RWPE2 (cell line): ENCODE measurements around the gene AFAP1.
A peak's percentile ranks its signal among the peaks of the same experiment; 100 is the strongest.

Source experiments
- ATAC-seq: fragments of 200-7000 bp; cut with Tn5 transposase; 3 replicates; pipeline ENCODE4 v1.9.1; 2021; ENCODE audit warnings: low read depth
- DNase-seq: peaks from one replicate; pipeline ENCODE4 v3.0.0-alpha.2; 2020; ENCODE audit warnings: low spot score
- H3K27ac ChIP-seq: fragments of 450-650 bp; 2 replicates; pipeline ENCODE4 v1.5.1; 2017; ENCODE audit warnings: mild to moderate bottlenecking; ENCODE audit not compliant: poor library complexity, severe bottlenecking
- H3K27me3 ChIP-seq: fragments of 250-450 bp; sonication (Bioruptor Pico); 2 replicates; pipeline ENCODE4 v1.5.1; 2021; ENCODE audit warnings: mild to moderate bottlenecking, moderate library complexity; ENCODE audit not compliant: insufficient read depth, poor library complexity, severe bottlenecking
- H3K36me3 ChIP-seq: fragments of 250-450 bp; sonication (Bioruptor Pico); 2 replicates; pipeline ENCODE4 v1.5.1; 2020; ENCODE audit warnings: low read depth, mild to moderate bottlenecking, moderate library complexity
- H3K4me1 ChIP-seq: fragments of 250-450 bp; sonication (Bioruptor Pico); 2 replicates; pipeline ENCODE4 v1.5.1; 2021; ENCODE audit warnings: mild to moderate bottlenecking, moderate library complexity; ENCODE audit not compliant: insufficient read depth, poor library complexity, severe bottlenecking
- H3K4me3 ChIP-seq: fragments of 250-450 bp; sonication (Bioruptor Pico); 2 replicates; pipeline ENCODE4 v1.5.1; 2021; ENCODE audit warnings: mild to moderate bottlenecking, moderate library complexity; ENCODE audit not compliant: severe bottlenecking
- H3K9me3 ChIP-seq: fragments of 250-450 bp; sonication (Bioruptor Pico); 2 replicates; pipeline ENCODE4 v1.5.1; 2021; ENCODE audit warnings: mild to moderate bottlenecking, moderate library complexity; ENCODE audit not compliant: severe bottlenecking
- CTCF ChIP-seq: fragments of 450-650 bp; IDR thresholded peaks from one replicate; pipeline ENCODE4 v1.5.1; 2017; ENCODE audit warnings: mild to moderate bottlenecking, moderate library complexity; ENCODE audit not compliant: poor library complexity, severe bottlenecking

The AFAP1 gene

DNA sequence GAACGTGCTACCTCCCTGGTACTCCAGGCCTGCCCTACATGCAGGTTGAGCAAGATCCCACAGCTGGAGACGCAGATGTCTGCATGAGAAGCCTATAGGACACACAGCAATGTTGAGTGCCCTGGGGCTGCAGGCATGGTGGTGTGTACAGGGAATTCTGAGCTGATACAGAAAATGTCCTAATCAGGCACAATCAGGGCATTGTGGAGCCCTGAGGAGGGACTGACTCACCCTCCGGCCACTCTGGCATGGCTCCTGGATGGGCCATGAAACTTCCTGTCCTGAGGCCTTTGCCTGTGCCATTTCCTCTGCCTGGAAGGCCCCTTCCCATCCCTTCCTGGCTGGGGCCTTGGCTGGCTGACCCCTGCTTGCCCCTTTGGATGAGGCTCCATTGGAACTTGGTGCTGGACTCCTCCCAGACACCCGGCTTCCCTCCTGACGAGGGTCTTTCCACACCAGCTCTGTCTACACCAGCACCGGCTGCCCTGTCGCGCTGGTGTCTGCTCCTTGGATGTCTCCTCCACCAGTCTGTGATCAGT, 16.7 kb upstream of the AFAP1 start:
- Histone ChIP-seq H3K27ac (peak overlapping the region; percentile 75), H3K4me1 (peaks cover 30% of the 10 kb centered on the region), H3K36me3 (no peaks in the 10 kb centered on the region), H3K4me3 (no peak overlapping the region), H3K27me3 (no peaks in the 10 kb centered on the region), H3K9me3 (peaks cover 10% of the 10 kb centered on the region)
- no peak for TF ChIP-seq CTCF
- peak; percentile 84 for DNase-seq
- peak; percentile 87 for ATAC-seq

DNA sequence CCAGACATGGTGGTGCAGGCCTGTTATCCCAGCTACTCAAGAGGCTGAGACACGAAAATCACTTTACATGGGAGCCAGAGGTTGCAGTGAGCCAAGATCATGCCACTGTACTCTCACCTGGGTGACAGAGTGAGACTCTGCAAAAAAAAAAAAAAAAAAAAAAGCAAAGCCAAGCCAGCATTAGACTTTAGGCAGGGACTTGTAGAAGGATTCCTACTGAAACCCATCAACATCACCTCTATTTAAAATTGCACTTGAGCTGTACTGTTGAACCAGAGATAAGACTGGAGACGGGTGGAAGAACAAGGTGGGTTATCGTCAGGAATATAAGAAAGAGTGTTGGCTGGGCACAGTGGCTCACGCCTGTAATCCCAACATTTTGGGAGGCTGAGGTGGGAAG, 15.7 kb upstream of the AFAP1 start:
- no peak overlapping the region for H3K4me3 ChIP-seq
- no peaks in the 10 kb centered on the region for H3K36me3 ChIP-seq
- TF ChIP-seq CTCF, result no peak
- H3K4me1 ChIP-seq, result peaks cover 22% of the 10 kb centered on the region
- peaks cover 11% of the 10 kb centered on the region for H3K9me3 ChIP-seq
- no peak for DNase-seq
- peak overlapping the region; percentile 75 for H3K27ac ChIP-seq
- no peaks in the 10 kb centered on the region for H3K27me3 ChIP-seq
- ATAC-seq, result no peak

DNA sequence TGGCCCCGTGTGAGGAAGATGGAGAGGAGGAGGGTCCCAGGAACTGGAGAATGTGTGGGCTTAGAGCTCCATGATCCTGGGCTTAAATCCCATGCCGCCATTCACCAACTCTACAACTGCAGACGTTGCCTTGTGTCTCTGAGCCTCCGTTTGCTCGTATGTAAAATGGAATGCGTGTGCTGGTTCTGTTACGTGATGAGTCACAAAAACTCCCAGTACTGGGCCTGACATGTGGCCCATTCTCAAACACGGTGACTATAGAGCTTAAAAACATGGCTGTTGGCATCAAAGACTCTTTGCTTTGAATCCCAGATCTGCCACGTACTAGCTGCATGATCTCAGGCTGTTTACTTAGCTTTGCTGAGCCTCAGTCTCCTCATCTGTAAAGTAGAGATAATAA, 13.0 kb upstream of the AFAP1 start:
- H3K9me3 ChIP-seq, result peaks cover 11% of the 10 kb centered on the region
- H3K4me3 ChIP-seq, result no peak overlapping the region
- no peaks in the 10 kb centered on the region for H3K36me3 ChIP-seq
- no peaks in the 10 kb centered on the region for H3K27me3 ChIP-seq
- H3K27ac ChIP-seq, result no peak overlapping the region
- no peak for TF ChIP-seq CTCF
- no peak for ATAC-seq
- peaks cover 12% of the 10 kb centered on the region for H3K4me1 ChIP-seq
- no peak for DNase-seq

GRCh38 chr4:7950301-7951092, 10.8 kb upstream of the AFAP1 start:
- ATAC-seq (no peak), DNase-seq (no peak)
- Histone ChIP-seq H3K9me3 (peaks cover 11% of the 10 kb centered on the region), H3K27ac (no peak overlapping the region), H3K4me1 (peaks cover under 1% of the 10 kb centered on the region), H3K36me3 (no peaks in the 10 kb centered on the region), H3K4me3 (no peak overlapping the region), H3K27me3 (no peaks in the 10 kb centered on the region)
- TF ChIP-seq CTCF, result no peak

DNA sequence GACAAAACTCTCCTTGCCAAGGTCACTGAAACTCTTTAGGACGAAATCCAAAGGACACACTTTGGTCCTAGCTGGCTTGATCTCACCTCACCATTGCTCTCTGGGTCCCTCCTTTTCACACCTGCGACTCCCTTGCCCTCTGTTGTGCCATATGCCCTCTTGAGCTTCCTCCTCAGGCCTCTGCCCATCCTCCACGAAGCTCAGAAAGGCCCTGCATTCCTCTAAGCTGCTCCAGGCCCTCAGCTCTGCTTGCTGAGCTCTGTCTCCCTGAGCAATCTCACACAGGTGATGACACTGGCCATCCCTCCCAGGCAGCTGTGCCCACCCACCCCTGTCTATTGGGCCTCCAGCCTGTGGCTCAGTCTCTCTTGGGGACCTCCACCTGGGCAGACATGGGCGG, 10.1 kb upstream of the AFAP1 start:
- Histone ChIP-seq H3K36me3 (no peaks in the 10 kb centered on the region), H3K9me3 (peaks cover 11% of the 10 kb centered on the region), H3K4me3 (no peak overlapping the region), H3K4me1 (no peaks in the 10 kb centered on the region), H3K27me3 (no peaks in the 10 kb centered on the region), H3K27ac (no peak overlapping the region)
- ATAC-seq (no peak), DNase-seq (no peak)
- TF ChIP-seq CTCF, result no peak
